Skeletal muscle cell (primary cell): Measurements from ENCODE around the gene VPS8.
A peak's percentile ranks its signal among the peaks of the same experiment; 100 is the strongest.
"Not testable (repeated sequence)": the region's sequence is repeated elsewhere in the genome, so short reads cannot be mapped to it uniquely, and the experiment has no call there.

ENCODE experiments used
- DNase-seq: peaks from one replicate; pipeline ENCODE4 v3.0.0-alpha.2; 2010; ENCODE audit warnings: low read depth
- H3K4me3 ChIP-seq: 2 replicates; pipeline ENCODE4 v1.5.1; 2011; ENCODE audit warnings: low read depth, mild to moderate bottlenecking, control low read depth, low read length, moderate library complexity

VPS8 gene

GRCh38 chr3:184907681-184908649, 96.0 kb downstream of the VPS8 start:
- H3K4me3 ChIP-seq: no peak overlapping the region

GRCh38 chr3:184908859-184909258, 96.9 kb downstream of the VPS8 start:
- no peak overlapping the region for H3K4me3 ChIP-seq
- no peak for DNase-seq

More at GRCh38 chr3:184907681-184908649, 96.0 kb downstream of the VPS8 start:
- no peak for DNase-seq

GRCh38 chr3:184910664-184911063, 98.7 kb downstream of the VPS8 start:
- no peak overlapping the region for H3K4me3 ChIP-seq
- DNase-seq: no peak

- no peak for DNase-seq
Measured at GRCh38 chr3:184911570-184911969, 99.6 kb downstream of the VPS8 start.

GRCh38 chr3:184912163-184912562, 100.2 kb downstream of the VPS8 start:
- DNase-seq: no peak

More at GRCh38 chr3:184911570-184911969, 99.6 kb downstream of the VPS8 start:
- H3K4me3 ChIP-seq: no peak overlapping the region

GRCh38 chr3:184914628-184915027, 102.7 kb downstream of the VPS8 start:
- no peak overlapping the region for H3K4me3 ChIP-seq
- DNase-seq: peak; percentile 1

More at GRCh38 chr3:184912163-184912562, 100.2 kb downstream of the VPS8 start:
- no peak overlapping the region for H3K4me3 ChIP-seq

- H3K4me3 ChIP-seq: no peak overlapping the region
- no peak for DNase-seq
Measured at GRCh38 chr3:184918750-184919149, 106.8 kb downstream of the VPS8 start.

GRCh38 chr3:184919651-184920050, 107.7 kb downstream of the VPS8 start:
- H3K4me3 ChIP-seq: no peak overlapping the region
- DNase-seq: no peak

GRCh38 chr3:184924547-184924946, 112.6 kb downstream of the VPS8 start:
- no peak overlapping the region for H3K4me3 ChIP-seq
- no peak for DNase-seq

GRCh38 chr3:184927796-184928315, 115.9 kb downstream of the VPS8 start:
- DNase-seq: no peak
- no peak overlapping the region for H3K4me3 ChIP-seq

- DNase-seq: no peak
- no peak overlapping the region for H3K4me3 ChIP-seq
Measured at GRCh38 chr3:184932777-184933176, 120.8 kb downstream of the VPS8 start.

GRCh38 chr3:184937611-184938010, 125.6 kb downstream of the VPS8 start:
- H3K4me3 ChIP-seq: no peak overlapping the region
- no peak for DNase-seq

- no peak overlapping the region for H3K4me3 ChIP-seq
- no peak for DNase-seq
Measured at GRCh38 chr3:184941408-184941807, 129.4 kb downstream of the VPS8 start.

- no peak overlapping the region for H3K4me3 ChIP-seq
- no peak for DNase-seq
Measured at GRCh38 chr3:184942735-184943134, 130.8 kb downstream of the VPS8 start.

GRCh38 chr3:184944241-184944640, 132.3 kb downstream of the VPS8 start:
- no peak for DNase-seq
- no peak overlapping the region for H3K4me3 ChIP-seq

- DNase-seq: no peak
- no peak overlapping the region for H3K4me3 ChIP-seq
Measured at GRCh38 chr3:184945886-184946625, 134.1 kb downstream of the VPS8 start.

GRCh38 chr3:184946917-184947316, 135.0 kb downstream of the VPS8 start:
- no peak overlapping the region for H3K4me3 ChIP-seq
- no peak for DNase-seq

- no peak overlapping the region for H3K4me3 ChIP-seq
- no peak for DNase-seq
Measured at GRCh38 chr3:184949251-184949965, 137.4 kb downstream of the VPS8 start.

- not testable (repeated sequence) for H3K4me3 ChIP-seq, DNase-seq
Measured at GRCh38 chr3:184950816-184951215, 138.8 kb downstream of the VPS8 start.
